Right lobe of liver (tissue), 6 donors: ENCODE data around the gene MYLIP. TPM values are rescaled to one million over a fixed set of nuclear protein-coding genes. Genes with fewer than 3 reads are reported as not detected.

ENCODE experiments used
- ATAC-seq, 4 donors: fragments of 200-7000 bp; cut with Tn5 transposase; one replicate each; pipeline ENCODE4 v1.9.1; 2020; ENCODE audit warnings: mild to moderate bottlenecking in 4 of 4, moderate library complexity in 4 of 4
- DNase-seq, 3 donors: peaks; one replicate each; pipeline ENCODE4 v3.0.0-alpha.2; 2020
- H3K27ac ChIP-seq, 3 donors: fragments of 200-600 bp; one replicate each; pipeline ENCODE4 v1.8.0; 2022
- H3K27me3 ChIP-seq, 2 donors: fragments of 200-600 bp; one replicate each; pipeline ENCODE4 v1.8.0; 2022
- H3K36me3 ChIP-seq, 4 donors: fragments of 200-600 bp; sonication (generic) in 1 of 4; one replicate each; pipeline versions ENCODE4 v1.5.1 to v1.8.0; 2017 to 2022; ENCODE audit warnings: control low read depth in 1 of 4
- H3K4me1 ChIP-seq, 4 donors: fragments of 200-600 bp; sonication (generic) in 1 of 4; one replicate each; pipeline versions ENCODE4 v1.5.1 to v1.8.0; 2017 to 2022; ENCODE audit warnings: control low read depth in 1 of 4
- H3K4me3 ChIP-seq, 3 donors: fragments of 200-600 bp; one replicate each; pipeline ENCODE4 v1.8.0; 2022
- H3K9me3 ChIP-seq, 4 donors: fragments of 200-600 bp; sonication (generic) in 1 of 4; one replicate each; pipeline versions ENCODE4 v1.5.1 to v1.8.0; 2017 to 2022; ENCODE audit warnings: control low read depth in 1 of 4
- POLR2A ChIP-seq: fragments of 450-650 bp; IDR thresholded peaks from one replicate; pipeline ENCODE4 v1.6.1; 2017; ENCODE audit warnings: antibody characterized with exemption, mild to moderate bottlenecking
- WGBS: methylation state at CpG from one replicate; pipeline ENCODE4 v1.1.6; 2018; ENCODE audit warnings: low coverage, low lambda C conversion rate; ENCODE audit not compliant: insufficient coverage; ENCODE audit errors: missing lambda C conversion rate; 5-methylcytosine and 5-hydroxymethylcytosine counted together
- intact Hi-C, 2 donors: fragments of 100-400 bp; cut with DNase I; formaldehyde crosslinking; loops; one replicate each; pipeline versions ENCODE4 v1.11.2 to v1.14.1; 2022
- total RNA-seq, 6 experiments: library from RNA; depleted of rRNA in 2 of 6; stranded (reverse); fragments of >200 nt in 2 of 6; fragmentation: NEBNext Ultra II Directional in 3 of 6; extraction: Animal tissue kit (Norgen Biotek cat#: 25700) in 3 of 6; gene quantifications; one replicate each; pipeline versions ENCODE4 v1.1.0 to v1.2.4, GENCODE V29; 2016 to 2023
- TF ChIP-seq, protein P1 (sequence below), 4 donors: fragments of 200-600 bp in 3 of 4; fragments of 450-650 bp in 1 of 4; IDR thresholded peaks; one replicate each; pipeline versions ENCODE4 v1.5.1 to v1.8.0; 2016 to 2022; ENCODE audit warnings: antibody characterized with exemption in 4 of 4, mild to moderate bottlenecking in 2 of 4
- donor health status: DM: no; HTN: yes; CAD: no.
- donor health status: DM: no; HTN: no; CAD: no.
- donor health status: DM: no; HTN: no; CAD: no.
- donor health status: DM: no; HTN: yes; CAD: no.
- donor health status: DM: no; HTN: yes; CAD: no.

The MYLIP gene
- total RNA-seq, 6 experiments from 2014 or later = 2.0 to 5.3 (median 2.8) TPM

DNA sequence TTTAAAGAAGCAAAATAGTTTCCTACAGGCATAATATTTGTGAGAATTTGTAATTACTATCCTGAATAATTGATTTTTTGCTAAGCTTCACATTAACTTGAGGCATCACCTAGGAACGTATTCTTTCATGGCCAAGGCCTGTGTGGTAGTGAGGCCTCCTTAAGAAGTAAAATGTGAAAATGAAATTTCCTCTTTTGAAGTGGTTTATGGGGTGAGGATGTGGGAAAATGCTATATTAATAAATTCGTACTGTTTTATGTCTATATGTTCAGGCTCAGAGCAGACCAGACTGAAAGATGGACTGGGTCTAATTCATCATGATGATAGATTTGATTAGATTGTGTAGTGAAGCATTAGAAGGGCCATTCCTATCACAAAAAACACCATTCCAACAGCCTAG, 33.1 kb downstream of the MYLIP start:
- Histone ChIP-seq H3K27me3 (no peaks in the 10 kb centered on the region), H3K27ac (no peak overlapping the region), H3K9me3 (no peaks in the 10 kb centered on the region), H3K4me3 (no peak overlapping the region), H3K4me1 (no peaks in the 10 kb centered on the region), H3K36me3 (no peaks in the 10 kb centered on the region)
- TF ChIP-seq, protein P1, sequence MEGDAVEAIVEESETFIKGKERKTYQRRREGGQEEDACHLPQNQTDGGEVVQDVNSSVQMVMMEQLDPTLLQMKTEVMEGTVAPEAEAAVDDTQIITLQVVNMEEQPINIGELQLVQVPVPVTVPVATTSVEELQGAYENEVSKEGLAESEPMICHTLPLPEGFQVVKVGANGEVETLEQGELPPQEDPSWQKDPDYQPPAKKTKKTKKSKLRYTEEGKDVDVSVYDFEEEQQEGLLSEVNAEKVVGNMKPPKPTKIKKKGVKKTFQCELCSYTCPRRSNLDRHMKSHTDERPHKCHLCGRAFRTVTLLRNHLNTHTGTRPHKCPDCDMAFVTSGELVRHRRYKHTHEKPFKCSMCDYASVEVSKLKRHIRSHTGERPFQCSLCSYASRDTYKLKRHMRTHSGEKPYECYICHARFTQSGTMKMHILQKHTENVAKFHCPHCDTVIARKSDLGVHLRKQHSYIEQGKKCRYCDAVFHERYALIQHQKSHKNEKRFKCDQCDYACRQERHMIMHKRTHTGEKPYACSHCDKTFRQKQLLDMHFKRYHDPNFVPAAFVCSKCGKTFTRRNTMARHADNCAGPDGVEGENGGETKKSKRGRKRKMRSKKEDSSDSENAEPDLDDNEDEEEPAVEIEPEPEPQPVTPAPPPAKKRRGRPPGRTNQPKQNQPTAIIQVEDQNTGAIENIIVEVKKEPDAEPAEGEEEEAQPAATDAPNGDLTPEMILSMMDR (IDR thresholded peaks at IDR 0.05) = no peak
- TF ChIP-seq POLR2A = no peak
- intact Hi-C loops = no loop called here
- no peak for ATAC-seq
- no peak for DNase-seq
- WGBS = 63% methylated on average over 2 of the region's 2 CpGs

DNA sequence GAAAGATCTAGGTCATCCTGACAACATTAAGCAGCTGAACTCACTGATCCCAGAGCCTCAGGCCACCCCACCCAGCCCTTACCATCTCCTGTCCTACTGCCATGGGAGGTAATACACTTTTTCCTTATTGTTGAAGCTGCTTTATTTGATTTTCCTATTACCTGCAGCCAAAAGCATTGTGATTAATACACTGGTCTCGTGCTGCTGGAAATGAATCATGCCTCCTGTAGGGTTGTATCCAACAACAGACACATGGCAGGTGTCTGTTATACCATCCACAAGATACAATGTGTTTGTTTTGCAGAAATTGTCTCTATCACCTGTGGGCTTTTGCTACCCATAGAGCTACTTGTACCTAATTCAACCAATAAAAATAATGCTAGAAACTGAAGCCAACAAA, 34.2 kb downstream of the MYLIP start:
- no peak for ATAC-seq
- intact Hi-C loops = no loop called here
- H3K36me3 ChIP-seq = no peaks in the 10 kb centered on the region
- no peak overlapping the region for H3K4me3 ChIP-seq
- H3K9me3 ChIP-seq = no peaks in the 10 kb centered on the region
- 83% methylated on average over 1 of the region's 1 CpG for WGBS
- no peak for DNase-seq
- H3K27ac ChIP-seq = no peak overlapping the region
- no peaks in the 10 kb centered on the region for H3K4me1 ChIP-seq
- no peak for TF ChIP-seq POLR2A
- TF ChIP-seq, protein P1 (IDR thresholded peaks at IDR 0.05) = no peak
- H3K27me3 ChIP-seq = no peaks in the 10 kb centered on the region

DNA sequence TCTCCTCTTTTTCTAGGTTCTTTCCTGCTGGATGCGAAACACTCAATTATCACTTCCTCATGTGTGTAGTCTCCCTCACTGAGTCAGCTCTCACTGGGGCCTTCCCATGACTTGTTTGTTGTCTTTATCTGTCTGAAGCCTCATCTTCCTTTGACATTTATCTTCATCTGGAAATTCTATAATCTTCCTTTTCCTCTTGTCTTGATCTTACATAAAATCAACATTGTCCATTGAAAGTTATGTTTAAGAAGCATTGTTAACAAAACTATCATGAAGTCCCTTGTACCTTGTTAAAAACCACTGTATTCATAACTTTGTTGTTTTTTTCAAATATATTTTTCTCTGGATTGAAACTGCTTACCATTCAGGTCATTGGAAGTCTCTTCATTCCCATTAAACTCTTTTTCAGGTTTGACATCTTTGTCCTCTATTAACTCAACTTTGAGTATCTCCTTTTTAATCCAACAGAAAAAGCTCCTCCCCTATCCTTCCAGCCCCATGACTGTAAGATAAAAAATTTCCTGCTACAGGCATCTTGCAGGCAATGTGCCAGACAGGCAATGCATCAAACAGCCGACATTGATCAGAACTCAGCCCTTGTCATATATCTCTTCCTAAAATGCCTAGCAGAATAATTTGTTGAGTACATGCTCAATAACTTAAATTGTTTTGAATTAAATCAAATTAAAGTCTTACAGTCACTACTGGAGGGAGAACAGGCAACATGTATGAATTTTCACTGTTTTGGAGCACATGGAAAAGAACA, 34.8 kb downstream of the MYLIP start:
- 58% methylated on average over 2 of the region's 2 CpGs for WGBS
- Histone ChIP-seq H3K9me3 (no peaks in the 10 kb centered on the region), H3K36me3 (no peaks in the 10 kb centered on the region), H3K27ac (no peak overlapping the region), H3K4me1 (no peaks in the 10 kb centered on the region), H3K4me3 (no peak overlapping the region), H3K27me3 (no peaks in the 10 kb centered on the region)
- TF ChIP-seq, protein P1 (IDR thresholded peaks at IDR 0.05) = no peak
- TF ChIP-seq POLR2A = no peak
- no peak for DNase-seq
- intact Hi-C loops = no loop called here
- no peak for ATAC-seq

DNA sequence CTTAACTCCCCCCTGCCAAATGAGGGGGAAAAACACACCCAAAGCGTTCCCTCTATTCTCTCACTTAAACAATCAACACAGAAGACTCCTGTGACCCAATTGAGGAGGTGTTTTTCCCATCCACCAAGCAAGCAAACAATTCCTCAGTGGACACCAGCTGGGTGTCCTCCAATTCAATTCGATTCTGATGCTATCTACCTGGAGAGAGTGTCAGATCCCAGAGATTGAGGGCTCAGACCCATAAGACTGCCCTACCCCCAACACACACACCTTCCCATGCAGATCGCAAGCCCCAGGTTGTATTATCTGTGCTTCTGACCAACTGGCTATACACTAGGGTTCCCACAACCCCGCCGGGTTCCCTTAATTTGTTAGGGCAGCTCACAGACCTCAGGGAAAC, 36.8 kb downstream of the MYLIP start:
- no peak for TF ChIP-seq POLR2A
- TF ChIP-seq, protein P1 (IDR thresholded peaks at IDR 0.05) = no peak
- Histone ChIP-seq H3K4me3 (no peak overlapping the region), H3K27me3 (no peaks in the 10 kb centered on the region), H3K9me3 (no peaks in the 10 kb centered on the region), H3K27ac (no peak overlapping the region), H3K36me3 (no peaks in the 10 kb centered on the region), H3K4me1 (peaks cover 0 to 4% (median 0%) of the 10 kb centered on the region in 4 donors)
- WGBS = 60% methylated on average over 5 of the region's 5 CpGs
- ATAC-seq (no peak), DNase-seq (no peak)
- intact Hi-C loops = no loop called here
